Body of pancreas (tissue), 4 donors: ENCODE data around the gene NRF1.

Source experiments
- POLR2A ChIP-seq, 3 donors: fragments of 450-650 bp; IDR thresholded peaks; one replicate each; pipeline ENCODE4 v1.6.1; 2016; ENCODE audit warnings: antibody characterized with exemption in 3 of 3, mild to moderate bottlenecking in 2 of 3
- TF ChIP-seq, protein P1 (sequence below), 7 experiments: fragments of 450-650 bp in 4 of 7; fragments of 200-600 bp in 3 of 7; sonication (generic) in 3 of 7; IDR thresholded peaks; one replicate each; pipeline ENCODE4 v1.5.1; 2016 to 2019; ENCODE audit warnings: antibody characterized with exemption in 7 of 7

DNA sequence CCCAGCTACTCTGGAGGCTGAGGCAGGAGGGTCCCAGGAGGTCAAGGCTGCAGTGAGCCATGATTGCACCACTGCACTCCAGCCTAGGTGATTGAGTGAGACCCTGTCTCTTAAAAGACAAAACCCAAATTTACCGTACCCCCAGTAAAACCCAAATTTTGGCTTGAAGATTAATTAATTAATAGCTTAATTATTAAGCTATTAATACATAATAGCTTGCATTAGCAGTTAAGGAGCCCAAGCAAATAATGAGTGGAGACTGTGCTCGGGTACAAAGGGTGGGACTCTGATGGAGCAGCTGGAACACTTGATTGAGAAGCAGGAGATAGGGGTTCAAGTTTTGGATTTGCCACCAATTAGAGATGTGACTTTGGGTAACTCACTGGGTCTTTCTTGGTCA, 28.9 kb downstream of the NRF1 start:
- TF ChIP-seq, protein P1, sequence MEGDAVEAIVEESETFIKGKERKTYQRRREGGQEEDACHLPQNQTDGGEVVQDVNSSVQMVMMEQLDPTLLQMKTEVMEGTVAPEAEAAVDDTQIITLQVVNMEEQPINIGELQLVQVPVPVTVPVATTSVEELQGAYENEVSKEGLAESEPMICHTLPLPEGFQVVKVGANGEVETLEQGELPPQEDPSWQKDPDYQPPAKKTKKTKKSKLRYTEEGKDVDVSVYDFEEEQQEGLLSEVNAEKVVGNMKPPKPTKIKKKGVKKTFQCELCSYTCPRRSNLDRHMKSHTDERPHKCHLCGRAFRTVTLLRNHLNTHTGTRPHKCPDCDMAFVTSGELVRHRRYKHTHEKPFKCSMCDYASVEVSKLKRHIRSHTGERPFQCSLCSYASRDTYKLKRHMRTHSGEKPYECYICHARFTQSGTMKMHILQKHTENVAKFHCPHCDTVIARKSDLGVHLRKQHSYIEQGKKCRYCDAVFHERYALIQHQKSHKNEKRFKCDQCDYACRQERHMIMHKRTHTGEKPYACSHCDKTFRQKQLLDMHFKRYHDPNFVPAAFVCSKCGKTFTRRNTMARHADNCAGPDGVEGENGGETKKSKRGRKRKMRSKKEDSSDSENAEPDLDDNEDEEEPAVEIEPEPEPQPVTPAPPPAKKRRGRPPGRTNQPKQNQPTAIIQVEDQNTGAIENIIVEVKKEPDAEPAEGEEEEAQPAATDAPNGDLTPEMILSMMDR (IDR thresholded peaks at IDR 0.05) = no peak
- TF ChIP-seq POLR2A (IDR thresholded peaks at IDR 0.05) = no peak
